Endothelial cell of umbilical vein (primary cell): Measurements from ENCODE around the gene PCSK6. TPM values are rescaled to one million over a fixed set of nuclear protein-coding genes. Genes with fewer than 3 reads are reported as not detected.

Experiments used
- BruUV-seq: library from RNA; stranded (reverse); fragments of 400-500 nt; replicated peaks from 2 replicates; lab custom pipeline; 2021; lab: Mats Ljungman, UMichigan
- CTCF ChIA-PET: fragments of 300-600, 350-600 bp; sonication (Branson Sonifier 250); formaldehyde crosslinking; loops from one replicate; lab custom pipeline; 2021; ENCODE audit warnings: antibody characterized with exemption, inconsistent platforms; lab: Charles Lee
- POLR2A ChIA-PET: fragments of 300-600, 350-600 bp; sonication (Branson Sonifier 250); formaldehyde crosslinking; loops from one replicate; lab custom pipeline; 2021; ENCODE audit warnings: antibody characterized with exemption, inconsistent platforms; lab: Charles Lee
- DNase-seq: peaks from one replicate; pipeline ENCODE4 v3.0.0-alpha.2; 2011; ENCODE audit warnings: low read depth, low spot score
- FAIRE-seq: peaks from 2 replicates; lab custom pipeline; 2011; peaks lifted over from hg19 to GRCh38; lab: Jason Lieb, UNC
- H2AFZ ChIP-seq: 2 replicates; pipeline ENCODE4 v1.6.0; 2012; ENCODE audit warnings: low read depth, low read length, control low read depth, inconsistent platforms
- H3K27ac ChIP-seq: 2 replicates; pipeline ENCODE4 v1.5.1; 2011; ENCODE audit warnings: low read depth, mild to moderate bottlenecking, control low read depth, low read length, moderate library complexity; ENCODE audit not compliant: insufficient read depth
- H3K27me3 ChIP-seq, 2 experiments: 2 replicates each; pipeline versions ENCODE4 v1.6.0 to v1.6.1; 2011; ENCODE audit warnings: low read length in 2 of 2, mixed read lengths in 1 of 2; ENCODE audit not compliant: control insufficient read depth in 2 of 2, insufficient read depth in 2 of 2
- H3K36me3 ChIP-seq, 2 experiments: 2 replicates in 1 of 2; 3 replicates in 1 of 2; pipeline ENCODE4 v1.5.1; 2011; ENCODE audit warnings: low read length in 2 of 2, mild to moderate bottlenecking in 1 of 2, moderate library complexity in 1 of 2; ENCODE audit not compliant: control insufficient read depth in 2 of 2, insufficient read depth in 2 of 2; ENCODE audit errors: extremely low read depth in 1 of 2
- H3K4me1 ChIP-seq: 3 replicates; pipeline ENCODE4 v1.5.1; 2011; ENCODE audit warnings: mild to moderate bottlenecking, low read length; ENCODE audit not compliant: control insufficient read depth, insufficient read depth; ENCODE audit errors: extremely low read depth
- H3K4me2 ChIP-seq: 2 replicates; pipeline ENCODE4 v1.6.1; 2011; ENCODE audit warnings: low read length, control low read depth, mixed read lengths; ENCODE audit not compliant: insufficient read depth
- H3K4me3 ChIP-seq, 3 experiments: fragments of 200-600 bp in 1 of 3; sonication (generic), shearing (Covaris generic) in 1 of 3; replicated peaks in 1 of 3; 2 replicates each; pipeline ENCODE4 v1.5.1; 2011 to 2016; ENCODE audit warnings: control low read depth in 3 of 3, low read length in 3 of 3, mild to moderate bottlenecking in 2 of 3, inconsistent platforms in 1 of 3, low read depth in 1 of 3, moderate library complexity in 1 of 3; ENCODE audit not compliant: insufficient read depth in 1 of 3
- H3K79me2 ChIP-seq: 2 replicates; pipeline ENCODE4 v1.6.0; 2012; ENCODE audit warnings: low read length, inconsistent platforms; ENCODE audit not compliant: control insufficient read depth, insufficient read depth
- H3K9ac ChIP-seq: replicated peaks from 2 replicates; pipeline ENCODE3; 2011; ENCODE audit warnings: low read length, control low read depth; ENCODE audit not compliant: insufficient read depth; ENCODE audit errors: extremely low read depth
- H3K9me1 ChIP-seq: replicated peaks from 3 replicates; pipeline ENCODE4 v1.6.0; 2011; ENCODE audit warnings: mild to moderate bottlenecking, low read length; ENCODE audit not compliant: control insufficient read depth, insufficient read depth; ENCODE audit errors: extremely low read depth
- H3K9me3 ChIP-seq: replicated peaks from 2 replicates; pipeline ENCODE4 v1.5.1; 2012; ENCODE audit warnings: low read length, inconsistent platforms; ENCODE audit not compliant: control insufficient read depth, insufficient read depth
- H4K20me1 ChIP-seq: replicated peaks from 2 replicates; pipeline ENCODE3; 2011; ENCODE audit warnings: mild to moderate bottlenecking, low read length; ENCODE audit not compliant: control insufficient read depth, insufficient read depth; ENCODE audit errors: extremely low read depth
- EZH2 ChIP-seq: IDR thresholded peaks from 2 replicates; pipeline ENCODE4 v1.6.1; 2012; ENCODE audit warnings: borderline replicate concordance, low read depth, mild to moderate bottlenecking, moderate library complexity, low read length, inconsistent platforms; ENCODE audit not compliant: severe bottlenecking
- GATA2 ChIP-seq: IDR thresholded peaks from 2 replicates; pipeline ENCODE4 v1.7.0; 2011; ENCODE audit warnings: low read depth, mild to moderate bottlenecking, moderate library complexity, mixed read lengths, low read length; ENCODE audit not compliant: insufficient read length, insufficient read depth
- JUN ChIP-seq: IDR thresholded peaks from 2 replicates; pipeline ENCODE4 v1.6.1; 2011; ENCODE audit warnings: borderline replicate concordance, low read depth; ENCODE audit not compliant: insufficient read length, insufficient read depth
- MAX ChIP-seq: IDR thresholded peaks from 2 replicates; pipeline ENCODE4 v1.6.1; 2011; ENCODE audit not compliant: insufficient read depth, insufficient read length
- MYC ChIP-seq: IDR thresholded peaks from one replicate; pipeline ENCODE4 v1.6.1; 2011; ENCODE audit warnings: mild to moderate bottlenecking, low read depth, low read length
- POLR2A ChIP-seq: IDR thresholded peaks from 2 replicates; pipeline ENCODE4 v1.6.1; 2012; ENCODE audit warnings: low read depth, mild to moderate bottlenecking, control low read depth, low read length
- dilution Hi-C: fragments of 300-500 bp; cut with MboI; formaldehyde crosslinking; loops from one replicate; pipeline ENCODE4 v1.15.0; 2019; ENCODE audit warnings: low sequenced_read_pairs; ENCODE audit not compliant: extremely low pct_ligation_motif_present
- intact Hi-C: fragments of 100-400 bp; cut with micrococcal nuclease; formaldehyde crosslinking; loops from one replicate; pipeline ENCODE4 v1.10.0; 2022
- polyA plus RNA-seq, 4 experiments: library from polyadenylated mRNA; depleted of rRNA in 3 of 4; stranded (reverse) in 3 of 4; unstranded in 1 of 4; fragments of >200 nt; gene quantifications; 2 replicates each; pipeline versions ENCODE4 v1.2.1 to v1.2.3, GENCODE V29; 2011 to 2012; ENCODE audit warnings: missing spikeins in 1 of 4
- total RNA-seq: library from RNA; stranded (reverse); gene quantifications from 2 replicates; pipeline ENCODE4 v1.2.3, GENCODE V29; 2021

PCSK6 gene
- total and polyA plus RNA-seq, 2 donors (not counting 3 experiments of a cell fraction or from before 2014, with no cell fraction given): 0.18 to 0.69 TPM

GRCh38 chr15:101286471-101287114 lies 202.9 kb downstream of the PCSK6 start:
- TF ChIP-seq POLR2A: no peak
- no peak for TF ChIP-seq MYC
- no TSS peak for BruUV-seq
- peaks cover 14 to 16% of the 10 kb centered on the region in 2 experiments for H3K36me3 ChIP-seq
- ChIA-PET CTCF (interaction anchor here (1.5 kb wide), 1 partner anchor 355 kb away, joined by 3 read pairs; no protein-coding TSS in a partner anchor), POLR2A (no interaction called here)
- peaks cover 5% of the 10 kb centered on the region for H4K20me1 ChIP-seq
- H3K9ac ChIP-seq: no peak overlapping the region
- no peaks in the 10 kb centered on the region for H3K9me1 ChIP-seq
- H3K4me3 ChIP-seq: no peak overlapping the region
- H2AFZ ChIP-seq: no peak overlapping the region
- H3K79me2 ChIP-seq: peaks cover 42% of the 10 kb centered on the region
- H3K4me2 ChIP-seq: no peak overlapping the region
- intact Hi-C loops: no loop called here
- H3K27ac ChIP-seq: no peak overlapping the region
- no peaks in the 10 kb centered on the region for H3K9me3 ChIP-seq
- no peaks in the 10 kb centered on the region for H3K27me3 ChIP-seq
- no peak for FAIRE-seq
- dilution Hi-C loops: no loop called here
- DNase-seq: no peak
- H3K4me1 ChIP-seq: no peaks in the 10 kb centered on the region

- H3K9me1 ChIP-seq: no peaks in the 10 kb centered on the region
Observed at GRCh38 chr15:101283931-101284330, 205.6 kb downstream of the PCSK6 start.

More at GRCh38 chr15:101283931-101284330, 205.6 kb downstream of the PCSK6 start:
- CTCF ChIA-PET: interaction anchor here (0.9 to 1.2 kb wide), 3 partner anchors 10 to 358 kb away, joined by 3 read pairs; no protein-coding TSS in a partner anchor
- DNase-seq (no peak), FAIRE-seq (no peak)
- Histone ChIP-seq H3K9me3 (no peaks in the 10 kb centered on the region), H4K20me1 (peaks cover 5% of the 10 kb centered on the region), H3K4me3 (no peak overlapping the region), H3K36me3 (peaks cover 14 to 17% of the 10 kb centered on the region in 2 experiments), H3K4me1 (no peaks in the 10 kb centered on the region), H2AFZ (no peak overlapping the region), H3K79me2 (peaks cover 18% of the 10 kb centered on the region), H3K9ac (no peak overlapping the region), H3K27ac (no peak overlapping the region), H3K4me2 (no peak overlapping the region), H3K27me3 (no peaks in the 10 kb centered on the region)
- dilution Hi-C loops (no loop called here), intact Hi-C loops (no loop called here)
- TF ChIP-seq MAX (no peak), JUN (no peak), GATA2 (no peak), POLR2A (no peak), MYC (no peak), EZH2 (no peak)
- no TSS peak for BruUV-seq
- POLR2A ChIA-PET: no interaction called here
